Bone marrow (tissue), 2 donors: Measurements from ENCODE around the gene CRACDL.

Source experiments
- DNase-seq, 2 donors: peaks; one replicate each; lab custom pipeline; 2025; lab: John Stamatoyannopoulos, UW

CRACDL gene

GRCh38 chr2:98850074-98850473 lies 86.0 kb downstream of the CRACDL start:
- no peak for DNase-seq

GRCh38 chr2:98849113-98849512 lies 86.9 kb downstream of the CRACDL start:
- no peak for DNase-seq

GRCh38 chr2:98847853-98848252 lies 88.2 kb downstream of the CRACDL start:
- DNase-seq = no peak

- no peak for DNase-seq
Observed at GRCh38 chr2:98846041-98846440, 90.0 kb downstream of the CRACDL start.

DNA sequence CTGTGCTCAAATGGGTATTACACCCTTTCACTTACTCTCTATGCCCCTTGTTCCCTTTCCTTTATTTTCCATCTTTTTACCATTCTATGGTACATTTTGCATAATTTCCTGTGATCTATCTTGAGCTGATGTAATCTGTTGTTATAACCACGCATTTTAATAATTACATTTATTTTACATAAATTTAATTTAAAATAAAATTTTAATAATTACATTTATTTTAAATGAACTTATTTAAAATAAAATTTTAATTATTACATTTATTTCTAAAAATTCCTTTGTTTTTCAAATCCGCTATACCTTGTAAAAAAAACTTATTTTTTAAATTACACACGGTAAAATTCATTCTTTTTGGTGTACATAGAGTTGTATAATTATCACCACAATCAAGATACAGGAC lies 93.9 kb downstream of the CRACDL start:
- DNase-seq = no peak

GRCh38 chr2:98839292-98839691 lies 96.7 kb downstream of the CRACDL start:
- DNase-seq = no peak

- DNase-seq = no peak
Observed at GRCh38 chr2:98835831-98836385, 100.1 kb downstream of the CRACDL start.

- DNase-seq = no peak
Observed at GRCh38 chr2:98833917-98834263, 102.1 kb downstream of the CRACDL start.

GRCh38 chr2:98833172-98833916 lies 102.7 kb downstream of the CRACDL start:
- DNase-seq = no peak

GRCh38 chr2:98832172-98832571 lies 103.9 kb downstream of the CRACDL start:
- no peak for DNase-seq

DNA sequence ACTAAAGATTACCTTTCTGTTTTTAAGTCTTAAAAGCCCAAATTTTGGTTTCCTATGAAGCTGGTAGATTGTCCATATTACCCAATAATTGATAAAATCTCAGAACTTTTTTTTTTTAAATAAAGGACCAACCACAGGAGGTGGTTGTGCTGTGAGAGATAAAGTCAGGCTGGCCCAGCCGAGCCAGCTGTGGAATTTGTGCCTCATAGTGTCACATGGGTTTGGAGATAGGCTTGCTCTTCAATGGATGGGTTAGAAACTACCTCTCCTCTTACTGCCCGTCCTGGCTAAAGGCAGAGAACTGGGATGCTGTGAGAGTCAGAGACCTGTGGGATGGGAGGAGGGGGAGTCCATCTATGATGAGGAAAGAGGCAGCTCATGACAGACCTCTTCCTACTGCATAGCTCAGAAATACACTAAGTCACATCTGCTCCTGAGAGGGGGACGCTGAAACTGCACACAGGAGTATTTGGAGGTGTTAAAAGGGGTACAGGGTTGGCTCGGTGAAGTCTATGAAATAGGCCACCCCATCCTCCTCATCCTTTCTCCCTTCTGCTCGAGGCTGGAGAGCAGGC lies 105.4 kb downstream of the CRACDL start:
- DNase-seq = no peak

DNA sequence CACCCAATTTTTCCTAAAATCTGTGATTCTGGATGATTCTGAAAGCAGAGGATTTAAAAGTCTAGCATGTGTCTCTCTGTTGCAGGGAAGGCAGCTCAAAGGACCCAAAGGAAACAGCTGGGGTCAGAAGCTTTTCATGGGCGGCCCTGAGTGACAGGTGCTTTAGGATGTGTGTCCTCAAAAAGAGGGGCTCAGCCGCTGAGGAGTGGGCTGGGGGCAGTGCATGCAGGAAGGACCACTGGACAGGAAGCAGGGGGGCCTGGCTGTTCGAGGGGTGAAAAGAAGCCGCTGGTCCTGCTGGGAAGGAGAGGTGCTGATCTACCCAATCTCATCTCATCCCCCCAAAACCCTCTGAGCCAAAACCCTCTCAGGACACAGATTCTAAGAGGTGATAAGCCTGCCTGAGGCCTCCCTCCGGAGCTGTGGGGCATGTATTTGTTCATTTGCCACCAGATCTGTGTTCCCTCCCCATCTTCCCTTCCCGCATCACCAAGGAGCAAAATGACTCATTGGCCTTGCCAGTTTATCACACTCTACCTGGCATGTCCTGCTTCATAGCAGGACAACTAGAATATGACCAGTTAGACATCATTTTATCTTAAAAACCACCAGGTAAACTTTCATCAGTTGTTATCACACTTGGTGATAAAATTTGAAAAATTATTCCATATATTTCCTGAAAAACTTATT lies 106.3 kb downstream of the CRACDL start:
- no peak for DNase-seq

DNA sequence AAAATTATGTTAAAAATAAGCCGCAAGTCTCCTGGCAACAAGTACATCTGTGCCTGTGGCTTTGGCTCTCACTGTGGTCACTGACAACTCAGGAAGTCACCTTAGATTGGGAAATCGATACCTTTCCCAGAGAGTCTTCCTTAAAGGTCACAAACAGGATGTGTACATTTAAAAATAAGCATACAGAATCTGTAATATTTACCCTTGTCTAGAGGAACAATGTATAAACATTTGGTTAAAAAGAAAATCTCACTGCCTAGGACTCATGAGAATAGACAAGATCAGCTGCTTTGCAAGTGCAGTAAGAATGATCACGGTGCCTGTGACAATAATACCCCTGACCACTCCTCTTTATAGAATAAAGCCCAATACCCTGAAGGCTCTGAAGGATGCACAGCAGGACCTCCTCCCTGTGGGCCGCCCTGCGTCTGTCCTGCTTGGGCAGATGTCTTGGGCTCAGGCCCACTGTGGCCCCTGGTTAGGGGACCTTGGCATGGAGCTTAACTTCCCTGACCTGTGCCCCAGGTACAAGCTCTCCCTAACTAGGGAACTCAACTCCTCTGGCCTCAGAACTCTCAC lies 107.1 kb downstream of the CRACDL start:
- no peak for DNase-seq

GRCh38 chr2:98828369-98828744 lies 107.7 kb downstream of the CRACDL start:
- no peak for DNase-seq

GRCh38 chr2:98827625-98828368 lies 108.2 kb downstream of the CRACDL start:
- no peak for DNase-seq

GRCh38 chr2:98826856-98827255 lies 109.2 kb downstream of the CRACDL start:
- DNase-seq = no peak

DNA sequence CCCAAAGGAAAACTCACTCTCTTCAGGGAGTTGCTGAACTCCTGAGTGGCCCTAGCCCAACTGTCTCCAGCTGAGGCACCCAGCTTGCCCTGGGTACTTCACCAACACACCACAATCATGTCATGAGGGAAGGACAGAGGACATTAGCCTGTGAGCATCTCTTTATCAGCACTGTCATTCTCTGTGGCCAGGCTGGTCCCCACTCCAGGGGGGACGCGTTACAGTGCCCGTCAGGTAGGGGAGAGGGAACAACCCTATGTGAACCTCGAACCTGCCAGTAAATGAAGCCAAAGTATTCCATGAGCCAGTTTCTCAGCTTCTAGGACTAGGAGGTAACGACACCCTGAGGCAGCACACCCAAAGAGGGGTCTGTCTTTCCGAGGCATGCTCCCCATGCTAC lies 110.2 kb downstream of the CRACDL start:
- DNase-seq = no peak

GRCh38 chr2:98825404-98825803 lies 110.6 kb downstream of the CRACDL start:
- DNase-seq = no peak

DNA sequence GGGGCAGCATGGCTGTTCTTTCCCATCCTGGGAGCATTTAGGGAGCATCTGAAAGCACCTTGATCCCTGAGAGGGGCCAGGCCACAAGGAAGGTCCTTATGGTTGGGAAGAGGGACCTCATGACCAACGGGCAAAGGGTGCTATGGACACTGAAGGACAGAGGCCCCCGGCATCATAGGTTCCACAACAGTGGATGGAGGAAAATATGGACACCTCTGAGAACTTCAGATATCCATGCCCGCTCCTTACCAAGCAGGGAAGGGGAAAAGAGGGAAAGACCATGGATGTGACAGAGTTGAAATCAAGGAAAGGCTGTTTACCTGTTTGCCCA lies 111.0 kb downstream of the CRACDL start:
- no peak for DNase-seq

DNA sequence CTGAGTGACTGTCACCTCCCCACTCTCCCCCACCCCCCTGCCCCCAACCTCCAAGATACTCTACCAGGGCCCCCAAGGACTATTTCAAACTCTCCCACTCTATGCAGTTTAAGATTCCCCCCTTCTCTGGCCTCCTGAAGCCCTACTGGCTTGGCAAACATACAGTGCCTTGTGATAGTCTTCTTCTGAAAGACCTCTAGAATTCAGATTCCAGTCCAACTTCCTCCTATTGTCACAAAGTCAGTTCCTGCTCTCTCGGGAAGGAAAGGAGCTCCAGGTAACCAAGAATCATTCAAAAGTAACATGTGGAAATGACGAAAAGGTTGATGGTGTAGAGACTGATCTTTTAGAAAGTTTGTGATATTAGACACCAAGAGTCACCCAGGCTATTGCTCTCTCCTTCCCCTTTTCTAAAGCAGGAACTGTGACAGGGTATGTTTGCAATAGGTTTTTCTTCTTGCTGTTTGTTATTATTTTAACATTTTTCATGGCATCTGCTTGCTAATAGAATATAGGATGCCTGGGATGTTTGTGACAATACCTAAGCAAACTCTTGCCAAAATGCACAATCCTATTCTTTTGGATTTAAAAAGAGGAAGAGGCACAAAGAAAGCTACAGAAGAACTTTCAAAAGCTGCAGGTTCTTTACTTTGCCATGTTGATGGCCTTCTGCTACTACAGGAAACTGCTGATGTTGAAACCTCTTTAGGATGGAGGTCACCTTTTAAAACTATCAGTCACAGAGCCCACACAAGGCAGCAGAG lies 111.6 kb downstream of the CRACDL start:
- DNase-seq = no peak
